CD4-positive, alpha-beta T cell treated with Interferon gamma for 1 hour (primary cell): ENCODE results near the gene PCGF6.
"Not testable (repeated sequence)": the region's sequence is repeated elsewhere in the genome, so short reads cannot be mapped to it uniquely, and the experiment has no call there.

Experiments
- DNase-seq: peaks from one replicate; pipeline ENCODE4 v3.0.0-alpha.2; 2020

The PCGF6 gene

GRCh38 chr10:103350517-103351260 is at the start of gene PCGF6:
TSS of gene PCGF6 (minus strand) at chr10:103351140. CDS start at chr10:103351066, 74 bp downstream.
- DNase-seq, result peak; percentile 68

- DNase-seq, result no peak
These were observed 46.4 kb upstream of the PCGF6 start for GRCh38 chr10:103397191-103397825.

GRCh38 chr10:103396789-103397087 is 45.8 kb upstream of the PCGF6 start:
- no peak for DNase-seq

- peak; percentile 95 for DNase-seq
These were observed 45.3 kb upstream of the PCGF6 start, which contains the start of the genes ATP5MK and PDCD11 for GRCh38 chr10:103396067-103396788. TSS of gene ATP5MK (minus strand) at chr10:103396475. CDS start at chr10:103392457, 4,018 bp downstream. TSS of gene PDCD11 (plus strand) at chr10:103396626. CDS start at chr10:103398427, 1,801 bp downstream.

- DNase-seq, result no peak
These were observed 44.8 kb upstream of the PCGF6 start for GRCh38 chr10:103395754-103396066.

- DNase-seq, result no peak
These were observed 43.2 kb upstream of the PCGF6 start for GRCh38 chr10:103394180-103394579.

- DNase-seq, result no peak
These were observed 31.8 kb upstream of the PCGF6 start for GRCh38 chr10:103382769-103383168.

- no peak for DNase-seq
These were observed 23.3 kb upstream of the PCGF6 start for GRCh38 chr10:103374263-103374662.

GRCh38 chr10:103373544-103373943 is 22.6 kb upstream of the PCGF6 start:
- DNase-seq, result no peak

- DNase-seq, result peak; percentile 88
These were observed 17.0 kb upstream of the PCGF6 start, which contains the start of gene TAF5 for GRCh38 chr10:103367782-103368518. TSS of gene TAF5 (plus strand) at chr10:103367976. CDS start at chr10:103367990, 14 bp downstream.

GRCh38 chr10:103367379-103367781 is 16.4 kb upstream of the PCGF6 start:
- no peak for DNase-seq

- not testable (repeated sequence) for DNase-seq
These were observed 9.9 kb upstream of the PCGF6 start for GRCh38 chr10:103360791-103361190.

GRCh38 chr10:103359493-103359892 is 8.6 kb upstream of the PCGF6 start:
- not testable (repeated sequence) for DNase-seq

- no peak for DNase-seq
These were observed 5.1 kb upstream of the PCGF6 start for GRCh38 chr10:103355906-103356599.

GRCh38 chr10:103354567-103354966 is 3.6 kb upstream of the PCGF6 start:
- DNase-seq, result not testable (repeated sequence)

- DNase-seq, result no peak
These were observed 2.3 kb upstream of the PCGF6 start for GRCh38 chr10:103353281-103353680.

- DNase-seq, result no peak
These were observed 794 bp downstream of the PCGF6 start for GRCh38 chr10:103350175-103350516.

GRCh38 chr10:103336370-103336769 is 14.6 kb downstream of the PCGF6 start:
- no peak for DNase-seq

- DNase-seq, result no peak
These were observed 16.4 kb downstream of the PCGF6 start for GRCh38 chr10:103334567-103334966.

- no peak for DNase-seq
These were observed 16.9 kb downstream of the PCGF6 start for GRCh38 chr10:103333934-103334520.

GRCh38 chr10:103327906-103328305 is 23.0 kb downstream of the PCGF6 start:
- DNase-seq, result no peak

GRCh38 chr10:103316087-103316486 is 34.9 kb downstream of the PCGF6 start:
- DNase-seq, result no peak
